Natural killer cell treated with Interleukin-12 subunit alpha and Interleukin-12 subunit beta and Interleukin-15 and Interleukin-18, amount 100 ng/mL, for 72 hours (primary cell): ENCODE data around the gene COX7A2L. TPM values are rescaled to one million over a fixed set of nuclear protein-coding genes. Genes with fewer than 3 reads are reported as not detected.
"Not testable (repeated sequence)": the region's sequence is repeated elsewhere in the genome, so short reads cannot be mapped to it uniquely, and the experiment has no call there.

Source experiments
- ATAC-seq, 2 donors: fragments of 150-1000 bp; cut with Tn5 transposase in 1 of 2; sonication (Bioruptor Pico), chemical (Tn5 transposase) in 1 of 2; 2 replicates each; pipeline ENCODE4 v1.10.0; 2021
- DNase-seq: peaks from one replicate; pipeline ENCODE4 v3.0.0; 2022; ENCODE audit warnings: low spot score
- H3K27ac Mint-ChIP-seq, 2 donors: 1 replicate in 1 of 2; 2 replicates in 1 of 2; pipeline ENCODE4 v1.8.0; 2022; ENCODE audit warnings: mixed read lengths in 2 of 2, mild to moderate bottlenecking in 1 of 2, moderate library complexity in 1 of 2
- H3K27me3 Mint-ChIP-seq, 2 donors: 1 replicate in 1 of 2; 2 replicates in 1 of 2; pipeline ENCODE4 v1.8.0; 2022; ENCODE audit warnings: mixed read lengths in 2 of 2
- H3K36me3 Mint-ChIP-seq: one replicate; pipeline ENCODE4 v1.8.0; 2022; ENCODE audit warnings: mixed read lengths
- H3K4me1 Mint-ChIP-seq, 2 donors: 1 replicate in 1 of 2; 2 replicates in 1 of 2; pipeline ENCODE4 v1.8.0; 2022; ENCODE audit warnings: low read depth in 2 of 2, mixed read lengths in 2 of 2, mild to moderate bottlenecking in 1 of 2
- H3K4me3 Mint-ChIP-seq: one replicate; pipeline ENCODE4 v1.8.0; 2022; ENCODE audit warnings: mixed read lengths
- H3K9me3 Mint-ChIP-seq: 2 replicates; pipeline ENCODE4 v1.8.0; 2022; ENCODE audit warnings: mixed read lengths
- total RNA-seq, 2 donors: library from RNA; stranded (reverse); gene quantifications; one replicate each; pipeline ENCODE4 v1.2.3, GENCODE V29; 2022

COX7A2L gene, protein sequence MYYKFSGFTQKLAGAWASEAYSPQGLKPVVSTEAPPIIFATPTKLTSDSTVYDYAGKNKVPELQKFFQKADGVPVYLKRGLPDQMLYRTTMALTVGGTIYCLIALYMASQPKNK
- 100 to 1,000 TPM in 1 of 2 donors, 10 to 100 TPM in 1; 70.8 to 102 TPM for total RNA-seq

DNA sequence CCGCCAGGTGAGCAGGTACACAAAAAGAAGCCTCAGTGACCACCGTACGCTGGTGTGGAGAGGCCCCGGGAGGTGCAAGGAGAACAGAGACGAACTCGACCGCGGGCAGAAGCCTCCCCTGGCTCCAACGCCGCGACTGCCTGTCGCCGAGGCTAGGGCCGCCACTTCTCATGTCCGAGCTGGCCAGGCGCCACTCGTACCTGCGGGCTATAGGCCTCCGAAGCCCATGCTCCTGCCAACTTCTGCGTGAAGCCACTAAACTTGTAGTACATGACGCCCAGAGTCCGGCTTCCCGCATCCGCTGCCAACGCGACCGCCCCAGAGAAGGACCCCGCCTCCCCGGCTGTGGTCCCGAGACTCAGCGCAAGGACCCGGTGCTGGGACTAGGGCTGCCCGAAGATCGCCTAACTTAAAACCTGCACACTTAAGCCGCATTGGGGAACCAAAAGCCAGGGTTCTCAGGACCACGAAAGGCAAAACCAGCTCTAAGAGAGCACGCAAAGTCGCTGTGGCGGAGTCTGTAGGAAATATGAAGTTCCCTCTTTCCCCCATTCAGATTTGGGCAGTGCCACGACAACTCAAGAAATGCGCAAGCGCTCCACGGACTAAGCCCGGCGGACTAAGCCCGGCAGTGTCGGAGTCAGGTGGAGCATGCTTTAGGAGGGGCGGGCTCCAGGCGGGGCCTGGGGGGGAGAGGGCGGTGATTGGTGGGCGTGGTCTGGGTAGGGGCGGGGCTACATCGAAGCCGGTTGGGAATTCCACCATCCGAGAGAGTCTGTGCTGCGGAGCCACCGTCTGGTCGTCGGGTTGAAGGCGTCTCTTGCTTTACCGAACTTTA is at the start of gene COX7A2L:
COX7A2L (minus strand) TSS at position 328 of the 838 bp plus-strand sequence; CDS start at position 272, 56 bp downstream.
- H3K27ac Mint-ChIP-seq, result peak within 1 kb of the TSS; percentile 95
- DNase-seq (peak; percentile 97), ATAC-seq (peak; percentile 98)
- H3K27me3 Mint-ChIP-seq, result no peaks in the 10 kb centered on the region
- peaks cover 4% of the 10 kb centered on the region for H3K36me3 Mint-ChIP-seq
- H3K4me3 Mint-ChIP-seq, result peak within 1 kb of the TSS; percentile 97
- H3K4me1 Mint-ChIP-seq, result peaks cover 41 to 48% of the 10 kb centered on the region in 2 donors
- no peaks in the 10 kb centered on the region for H3K9me3 Mint-ChIP-seq

DNA sequence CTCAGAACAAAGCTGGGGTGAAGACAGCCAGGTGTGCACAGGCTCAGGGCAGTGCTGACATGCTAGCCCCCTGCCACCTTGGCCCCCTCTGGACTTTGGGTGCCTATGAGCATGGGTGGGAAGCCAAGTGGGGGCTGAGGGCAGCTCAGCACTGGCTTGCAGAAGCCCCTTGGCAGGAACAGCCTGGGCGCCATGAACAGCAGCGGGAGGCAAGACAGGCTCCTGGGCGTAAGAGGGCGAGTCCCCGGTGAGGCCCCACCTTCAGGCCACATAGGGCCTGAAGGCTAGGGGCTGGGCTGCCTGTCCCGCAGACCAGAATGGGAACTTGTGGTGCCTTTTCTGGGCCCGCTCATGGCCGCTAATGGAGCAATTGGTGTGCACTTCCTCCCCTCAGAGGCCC is 47.0 kb upstream of the COX7A2L start:
- DNase-seq (no peak), ATAC-seq (peak in 1 of 2 donors; percentile 28)
- Mint-ChIP-seq H3K4me3 (no peak overlapping the region), H3K36me3 (no peaks in the 10 kb centered on the region), H3K9me3 (no peaks in the 10 kb centered on the region), H3K4me1 (no peaks in the 10 kb centered on the region), H3K27ac (no peak overlapping the region), H3K27me3 (peaks cover 5 to 8% of the 10 kb centered on the region in 2 donors)

DNA sequence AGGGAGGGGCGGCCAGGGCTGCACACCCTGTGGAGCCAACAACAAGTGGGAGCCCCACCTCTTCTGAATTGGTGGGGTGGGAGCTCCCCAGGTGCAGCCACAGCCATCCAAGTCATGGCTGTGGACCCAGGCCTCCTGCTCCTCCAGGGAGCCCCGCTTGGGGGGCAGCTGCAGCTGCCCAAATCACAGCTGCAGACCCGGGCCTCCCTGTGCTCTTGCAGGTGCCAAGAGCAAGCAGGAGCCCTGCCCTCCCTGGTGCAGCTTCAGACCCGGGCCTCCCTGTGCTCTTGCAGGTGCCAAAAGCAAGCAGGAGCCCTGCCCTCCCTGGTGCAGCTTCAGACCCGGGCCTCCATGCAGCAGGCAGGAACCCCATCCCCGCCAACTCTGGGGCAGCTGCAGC is 46.5 kb upstream of the COX7A2L start:
- no peaks in the 10 kb centered on the region for H3K36me3 Mint-ChIP-seq
- ATAC-seq (peak in 1 of 2 donors; percentile 43), DNase-seq (no peak)
- no peaks in the 10 kb centered on the region for H3K9me3 Mint-ChIP-seq
- H3K27me3 Mint-ChIP-seq, result peaks cover 5 to 13% of the 10 kb centered on the region in 2 donors
- no peaks in the 10 kb centered on the region for H3K4me1 Mint-ChIP-seq
- no peak overlapping the region for H3K27ac Mint-ChIP-seq
- H3K4me3 Mint-ChIP-seq, result no peak overlapping the region

DNA sequence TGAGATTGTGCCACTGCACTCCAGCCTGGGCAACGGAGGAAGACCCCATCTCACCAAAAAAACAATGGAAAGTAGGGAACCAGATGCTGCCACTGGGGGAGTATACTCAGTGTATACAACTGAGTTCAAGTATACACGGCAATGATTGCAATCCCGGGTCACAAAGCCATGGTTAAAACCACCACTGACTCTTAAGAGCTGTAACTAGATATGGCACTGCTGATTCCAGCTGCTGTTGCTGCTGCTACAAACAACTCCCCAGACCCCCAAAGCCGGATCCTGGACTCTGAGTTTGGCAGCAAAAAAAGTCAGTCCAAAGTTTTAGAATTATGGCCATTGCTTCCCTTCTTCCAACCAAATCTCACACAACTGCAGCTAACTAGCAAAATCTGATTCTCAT is 43.7 kb upstream of the COX7A2L start:
- Mint-ChIP-seq H3K4me3 (no peak overlapping the region), H3K36me3 (no peaks in the 10 kb centered on the region), H3K4me1 (no peaks in the 10 kb centered on the region), H3K27me3 (peaks cover under 1 to 18% of the 10 kb centered on the region in 2 donors), H3K9me3 (no peaks in the 10 kb centered on the region), H3K27ac (no peak overlapping the region)
- ATAC-seq, result no peak
- no peak for DNase-seq

DNA sequence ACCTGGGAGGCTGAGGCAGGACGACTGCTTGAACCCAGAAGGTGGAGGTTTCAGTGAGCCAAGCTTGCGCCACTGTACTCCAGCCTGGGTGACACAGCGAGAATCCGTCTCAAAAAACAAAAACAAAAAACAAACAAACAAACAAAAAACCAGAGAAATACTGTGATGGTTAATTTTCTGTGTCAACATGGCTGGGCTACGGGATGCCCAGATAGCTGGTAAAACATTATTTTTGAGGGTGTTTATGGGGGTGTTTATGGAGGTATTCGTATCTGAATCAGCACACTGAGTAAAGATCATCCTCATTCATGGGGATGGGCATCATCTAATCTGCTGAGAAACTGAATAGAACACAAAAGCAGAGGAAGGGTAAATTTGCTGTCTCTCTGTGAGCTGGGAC is 40.8 kb upstream of the COX7A2L start:
- Mint-ChIP-seq H3K27me3 (peaks cover 0 to 15% of the 10 kb centered on the region in 2 donors), H3K36me3 (no peaks in the 10 kb centered on the region), H3K4me1 (no peaks in the 10 kb centered on the region), H3K9me3 (no peaks in the 10 kb centered on the region), H3K4me3 (no peak overlapping the region), H3K27ac (no peak overlapping the region)
- ATAC-seq (no peak), DNase-seq (no peak)

DNA sequence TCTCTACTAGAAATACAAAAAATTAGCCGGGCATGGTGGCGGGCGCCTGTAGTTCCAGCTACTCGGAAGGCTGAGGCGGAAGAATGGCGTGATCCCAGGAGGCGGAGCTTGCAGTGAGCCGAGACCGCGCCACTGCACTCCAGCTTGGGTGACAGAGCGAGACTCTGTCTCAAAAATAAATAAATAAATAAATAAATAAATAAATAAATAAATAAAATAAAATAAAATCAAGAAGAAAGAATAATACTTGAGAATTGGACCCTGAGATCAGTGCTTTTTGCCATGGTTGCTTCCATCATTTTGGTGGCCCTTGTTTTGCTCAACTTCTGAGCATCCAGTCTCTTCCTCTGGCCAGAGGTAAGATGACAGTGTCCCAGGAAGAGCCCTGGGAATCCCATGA is 37.0 kb upstream of the COX7A2L start:
- H3K27me3 Mint-ChIP-seq, result peaks cover 10 to 15% of the 10 kb centered on the region in 2 donors
- not testable (repeated sequence) for ATAC-seq, H3K36me3 Mint-ChIP-seq

DNA sequence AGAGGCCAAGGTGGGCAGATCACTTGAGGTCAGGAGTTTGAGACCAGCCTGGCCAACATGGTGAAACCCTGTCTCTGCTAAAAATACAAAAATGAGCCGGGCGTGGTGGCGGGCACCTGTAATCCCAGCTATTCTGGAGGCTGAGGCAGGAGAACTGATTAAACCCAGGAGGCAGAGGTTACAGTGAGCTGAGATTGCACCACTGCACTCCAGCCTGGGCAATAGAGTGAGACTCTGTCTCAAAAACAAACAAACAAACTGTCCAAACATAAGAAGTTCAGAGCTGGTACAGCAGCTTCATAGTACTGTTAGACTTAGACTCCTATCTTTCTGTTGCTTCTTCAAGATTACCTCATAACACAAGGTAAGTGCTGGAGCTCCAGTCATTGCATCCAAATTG is 32.3 kb upstream of the COX7A2L start:
- not testable (repeated sequence) for H3K9me3 Mint-ChIP-seq, H3K4me1 Mint-ChIP-seq

More for the DNA sequence above, 37.0 kb upstream of the COX7A2L start:
- H3K27ac Mint-ChIP-seq, H3K4me3 Mint-ChIP-seq, H3K9me3 Mint-ChIP-seq, H3K4me1 Mint-ChIP-seq, DNase-seq: not testable (repeated sequence)

DNA sequence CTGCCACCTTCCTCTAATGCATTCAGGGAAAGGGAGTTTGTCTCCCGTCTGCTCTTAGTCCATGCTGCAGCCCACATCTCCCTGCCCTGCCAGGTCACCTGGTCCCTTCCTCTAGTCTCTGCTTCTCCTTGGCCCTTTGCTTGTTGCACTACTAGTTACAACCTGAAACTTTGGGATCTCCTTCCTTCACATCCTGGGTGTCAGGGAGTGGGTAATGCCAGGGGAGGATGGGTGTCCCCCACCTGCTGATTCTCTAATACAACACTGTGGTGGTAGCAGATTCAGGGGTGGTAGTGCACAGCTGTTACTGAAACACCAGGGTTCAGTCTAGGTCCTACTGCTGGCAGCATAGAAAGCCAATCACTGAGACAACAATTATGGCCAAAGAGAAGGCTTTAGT is 31.2 kb upstream of the COX7A2L start:
- no peak for ATAC-seq
- no peak for DNase-seq
- Mint-ChIP-seq H3K36me3 (no peaks in the 10 kb centered on the region), H3K9me3 (no peaks in the 10 kb centered on the region), H3K4me3 (no peak overlapping the region), H3K4me1 (no peaks in the 10 kb centered on the region), H3K27me3 (peaks cover 0 to 14% of the 10 kb centered on the region in 2 donors), H3K27ac (no peak overlapping the region)

More for the DNA sequence above, 32.3 kb upstream of the COX7A2L start:
- H3K36me3 Mint-ChIP-seq, DNase-seq, H3K4me3 Mint-ChIP-seq, H3K27ac Mint-ChIP-seq, ATAC-seq: not testable (repeated sequence)
- H3K27me3 Mint-ChIP-seq, result peaks cover 0 to 14% of the 10 kb centered on the region in 2 donors

DNA sequence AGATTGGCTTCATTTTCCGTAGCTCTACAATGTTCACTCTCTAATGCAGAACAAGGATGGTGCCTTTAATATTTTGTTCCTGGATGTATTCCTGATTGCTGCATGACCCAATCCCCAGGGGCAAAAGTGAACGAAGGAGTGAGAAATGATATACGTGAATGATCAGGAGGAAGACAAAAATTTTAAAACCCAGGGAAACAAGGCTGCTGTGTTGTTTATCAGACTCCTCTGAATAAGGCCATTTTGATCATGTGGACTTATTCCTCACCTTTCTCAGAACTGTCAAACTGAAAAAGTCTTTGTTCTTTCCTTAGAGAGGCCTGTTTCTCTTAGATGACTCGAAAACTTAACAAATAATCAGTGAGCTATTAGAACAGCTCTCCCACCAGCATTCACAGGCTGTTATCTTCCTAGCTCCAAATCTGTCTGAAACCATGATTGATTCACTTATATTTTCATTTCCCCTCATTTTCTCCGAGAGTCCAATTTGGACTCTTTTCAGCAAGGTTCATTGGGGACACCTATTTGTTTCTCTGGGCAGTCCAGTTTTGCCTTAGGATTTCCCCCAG is 29.5 kb upstream of the COX7A2L start:
- H3K9me3 Mint-ChIP-seq, result no peaks in the 10 kb centered on the region
- no peak for DNase-seq
- H3K36me3 Mint-ChIP-seq, result no peaks in the 10 kb centered on the region
- H3K27me3 Mint-ChIP-seq, result peaks cover 0 to 14% of the 10 kb centered on the region in 2 donors
- no peaks in the 10 kb centered on the region for H3K4me1 Mint-ChIP-seq
- H3K4me3 Mint-ChIP-seq, result no peak overlapping the region
- no peak for ATAC-seq
- H3K27ac Mint-ChIP-seq, result no peak overlapping the region

DNA sequence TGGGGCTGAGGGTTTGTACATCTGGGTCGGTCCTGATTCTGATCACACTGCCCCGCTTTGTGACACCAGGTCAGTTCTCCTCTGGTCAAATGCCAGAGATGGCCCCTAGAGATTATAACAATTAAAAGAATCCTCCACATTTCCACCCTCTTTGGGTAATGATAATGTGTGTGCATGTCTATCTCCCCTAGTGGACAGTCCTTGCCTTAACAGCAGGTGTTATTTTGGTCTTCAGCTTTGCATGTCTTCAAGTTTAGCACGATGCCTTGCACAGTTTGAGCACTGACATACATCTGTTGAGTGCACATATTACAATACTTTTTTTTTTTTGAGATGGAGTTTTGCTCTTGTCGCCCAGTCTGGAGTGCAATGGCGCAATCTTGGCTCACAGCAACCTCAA is 25.7 kb upstream of the COX7A2L start:
- H3K36me3 Mint-ChIP-seq, result no peaks in the 10 kb centered on the region
- H3K9me3 Mint-ChIP-seq, result no peaks in the 10 kb centered on the region
- no peak overlapping the region for H3K27ac Mint-ChIP-seq
- no peaks in the 10 kb centered on the region for H3K4me1 Mint-ChIP-seq
- DNase-seq (no peak), ATAC-seq (no peak)
- no peak overlapping the region for H3K4me3 Mint-ChIP-seq
- H3K27me3 Mint-ChIP-seq, result peaks cover 0 to 2% of the 10 kb centered on the region in 2 donors

DNA sequence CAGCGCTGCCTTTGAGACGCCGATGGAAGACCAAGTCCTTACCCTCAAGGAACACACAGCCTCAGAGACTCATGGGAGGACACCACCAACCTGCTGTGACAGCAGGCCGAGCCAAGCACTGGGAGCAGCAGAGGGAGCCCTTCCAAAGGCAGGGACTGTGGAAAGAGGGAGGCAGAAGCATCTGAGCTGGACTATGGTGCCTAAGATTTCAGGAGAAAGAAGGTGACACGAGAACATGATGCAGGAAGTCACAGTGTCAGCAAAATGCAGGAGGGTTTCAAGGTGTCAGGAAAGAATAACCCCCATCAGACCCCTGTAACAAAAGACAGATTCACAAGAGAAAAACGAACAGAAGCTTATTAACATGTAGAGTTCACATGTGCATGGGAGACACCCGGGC is 24.2 kb upstream of the COX7A2L start:
- Mint-ChIP-seq H3K4me1 (no peaks in the 10 kb centered on the region), H3K36me3 (no peaks in the 10 kb centered on the region), H3K27me3 (peaks cover 0 to 6% of the 10 kb centered on the region in 2 donors), H3K4me3 (no peak overlapping the region), H3K27ac (no peak overlapping the region), H3K9me3 (no peaks in the 10 kb centered on the region)
- no peak for DNase-seq
- ATAC-seq, result no peak

DNA sequence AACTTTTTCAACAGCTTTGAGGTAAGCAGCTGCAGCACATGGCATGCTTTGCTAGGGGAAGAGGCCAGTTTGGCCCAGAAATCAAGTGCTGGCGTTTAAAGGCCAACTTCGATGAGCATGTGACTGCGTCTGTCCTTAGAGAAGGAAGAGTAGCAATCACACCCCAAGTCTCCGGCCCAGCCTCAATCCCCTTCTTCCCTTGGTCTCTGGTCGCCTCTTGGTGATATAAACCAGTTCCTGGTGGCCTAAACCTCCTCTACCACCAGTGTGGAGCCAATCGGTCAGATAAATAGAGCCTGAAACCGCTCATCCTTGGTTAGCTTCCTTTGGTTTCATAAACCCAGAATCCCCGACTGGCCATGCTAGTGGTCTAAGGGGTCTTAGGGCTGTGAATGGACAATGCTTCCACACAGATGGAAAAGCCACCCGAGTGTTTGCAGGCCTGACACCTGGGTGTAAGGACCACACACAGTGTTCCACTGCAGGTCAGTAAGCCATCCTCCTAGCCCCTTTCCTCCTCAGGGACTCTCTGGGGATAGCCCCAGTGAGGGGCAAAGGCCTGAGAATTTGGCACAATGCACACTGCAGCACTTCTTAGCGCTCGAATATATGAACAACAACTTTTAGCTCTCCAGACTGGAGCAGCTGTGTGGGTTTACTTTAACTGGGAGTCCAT is 23.0 kb upstream of the COX7A2L start:
- ATAC-seq (no peak), DNase-seq (no peak)
- Mint-ChIP-seq H3K4me3 (no peak overlapping the region), H3K36me3 (no peaks in the 10 kb centered on the region), H3K27me3 (peaks cover 0 to 6% of the 10 kb centered on the region in 2 donors), H3K9me3 (no peaks in the 10 kb centered on the region), H3K4me1 (no peaks in the 10 kb centered on the region), H3K27ac (no peak overlapping the region)

DNA sequence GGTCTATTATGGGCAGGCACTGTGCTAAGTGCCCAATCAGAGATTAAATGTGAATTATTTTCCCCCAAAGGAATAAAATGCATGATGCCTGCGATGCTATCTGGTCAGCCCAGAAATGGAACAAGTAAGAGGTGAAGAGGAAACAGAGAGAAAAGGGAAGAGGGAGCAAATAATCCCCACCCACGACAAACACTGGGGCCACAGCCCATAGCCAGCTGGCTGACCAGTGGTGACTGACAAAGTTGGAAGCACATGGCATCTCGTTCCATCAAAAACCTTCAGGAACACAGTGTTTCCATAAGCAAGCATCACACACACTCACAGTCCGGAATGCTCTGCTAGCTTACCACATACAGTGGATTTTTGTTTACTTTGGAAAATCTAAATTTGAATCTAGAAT is 21.1 kb upstream of the COX7A2L start:
- Mint-ChIP-seq H3K4me1 (no peaks in the 10 kb centered on the region), H3K36me3 (no peaks in the 10 kb centered on the region), H3K9me3 (no peaks in the 10 kb centered on the region), H3K27ac (no peak overlapping the region), H3K4me3 (no peak overlapping the region), H3K27me3 (peaks cover 0 to 6% of the 10 kb centered on the region in 2 donors)
- no peak for ATAC-seq
- DNase-seq, result no peak

DNA sequence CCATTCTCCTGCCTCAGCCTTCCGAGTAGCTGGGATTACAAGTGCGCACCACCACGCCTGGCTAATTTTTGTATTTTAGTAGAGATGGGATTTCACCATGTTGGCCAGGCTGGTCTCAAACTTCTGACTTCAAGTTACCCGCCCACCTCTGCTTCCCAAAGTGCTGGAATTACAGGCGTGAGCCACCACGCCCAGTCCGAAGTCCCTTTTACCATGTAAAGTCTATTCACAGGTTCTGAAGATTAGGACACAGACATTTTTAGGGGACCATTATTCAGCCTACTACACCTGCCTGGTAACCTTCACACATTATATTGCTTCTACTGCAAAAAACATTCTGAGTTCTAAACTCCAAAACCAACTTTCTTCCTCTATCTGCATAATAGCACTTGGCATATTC is 19.0 kb upstream of the COX7A2L start:
- H3K4me1 Mint-ChIP-seq, result not testable (repeated sequence)

More for the DNA sequence above, 19.0 kb upstream of the COX7A2L start:
- H3K36me3 Mint-ChIP-seq, H3K4me3 Mint-ChIP-seq, ATAC-seq, H3K9me3 Mint-ChIP-seq, DNase-seq, H3K27me3 Mint-ChIP-seq, H3K27ac Mint-ChIP-seq: not testable (repeated sequence)
